Activated CD8-positive, alpha-beta memory T cell treated with anti-CD3 and anti-CD28 coated beads, Interleukin-2, amount 10 ng/mL, durations not matched to agents 7 days and 5 days (primary cell): Measurements from ENCODE around the gene SNAPC3. TPM values are rescaled to one million over a fixed set of nuclear protein-coding genes. Genes with fewer than 3 reads are reported as not detected.
"Not testable (repeated sequence)": the region's sequence is repeated elsewhere in the genome, so short reads cannot be mapped to it uniquely, and the experiment has no call there.

ENCODE experiments used
- ATAC-seq: fragments of 150-1000 bp; cut with Tn5 transposase; one replicate; pipeline ENCODE4 v1.10.0; 2021; ENCODE audit warnings: moderate library complexity
- CTCF ChIA-PET: fragments of 350-600 bp; sonication (Branson Sonifier 250); formaldehyde crosslinking; loops from one replicate; lab custom pipeline; 2021; ENCODE audit warnings: antibody characterized with exemption; lab: Charles Lee
- DNase-seq: peaks from one replicate; pipeline ENCODE4 v3.0.0-alpha.2; 2020
- H3K27ac Mint-ChIP-seq: one replicate; pipeline ENCODE4 v1.8.0; 2021; ENCODE audit warnings: mild to moderate bottlenecking, mixed read lengths
- H3K27me3 Mint-ChIP-seq: one replicate; pipeline ENCODE4 v1.8.0; 2021; ENCODE audit warnings: mixed read lengths
- H3K36me3 Mint-ChIP-seq: one replicate; pipeline ENCODE4 v1.8.0; 2021; ENCODE audit warnings: mild to moderate bottlenecking, mixed read lengths
- H3K4me1 Mint-ChIP-seq: one replicate; pipeline ENCODE4 v1.8.0; 2021; ENCODE audit warnings: mixed read lengths
- H3K4me3 Mint-ChIP-seq: one replicate; pipeline ENCODE4 v1.8.0; 2021; ENCODE audit warnings: mild to moderate bottlenecking, moderate library complexity, mixed read lengths
- H3K9me3 Mint-ChIP-seq: one replicate; pipeline ENCODE4 v1.8.0; 2022; ENCODE audit warnings: low read depth, mixed read lengths
- total RNA-seq, 2 experiments: library from RNA; stranded (reverse); gene quantifications; one replicate each; pipeline ENCODE4 v1.2.3, GENCODE V29; 2021

The SNAPC3 gene
- total RNA-seq: 10 to 100 TPM; 27.4 to 30.1 TPM

- Mint-ChIP-seq H3K36me3 (peaks cover 25% of the 10 kb centered on the region), H3K27ac (peak within 1 kb of the TSS; percentile 88), H3K4me1 (peaks cover 29% of the 10 kb centered on the region), H3K27me3 (peaks cover 9% of the 10 kb centered on the region), H3K4me3 (peak within 1 kb of the TSS; percentile 94), H3K9me3 (no peaks in the 10 kb centered on the region)
- CTCF ChIA-PET: interaction anchor here (0.7 to 1.6 kb wide), 6 partner anchors 88 to 145 kb away, joined by 3 to 5 read pairs (median 4); partner anchors contain the start of genes CCDC171 and PSIP1
- DNase-seq (peak; percentile 96), ATAC-seq (peak; percentile 97)
Measured at GRCh38 chr9:15422372-15423230, at the start of gene SNAPC3. TSS of gene SNAPC3 (plus strand) at chr9:15422876. CDS start at chr9:15422880, 4 bp downstream.

DNA sequence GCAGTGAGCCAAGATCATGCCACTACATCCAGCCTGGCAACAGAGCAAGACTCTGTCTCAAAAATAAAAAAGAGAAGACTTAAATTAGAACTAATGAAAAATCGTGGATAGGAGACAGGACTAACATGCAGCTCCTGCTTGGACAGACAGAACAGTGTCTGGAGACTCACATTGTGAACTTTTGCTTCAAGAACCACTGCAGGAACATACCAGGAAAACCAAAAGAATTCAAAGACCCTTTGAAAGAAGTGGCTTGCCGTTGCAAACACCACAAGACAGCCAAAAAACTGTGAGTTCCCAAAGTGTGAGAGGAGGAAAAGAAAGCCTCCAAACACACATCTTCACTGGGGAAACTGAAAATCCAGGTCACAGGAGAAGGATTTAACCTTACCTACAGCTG lies 48.8 kb upstream of the SNAPC3 start:
- Mint-ChIP-seq H3K4me3 (no peak overlapping the region), H3K36me3 (peaks cover 1% of the 10 kb centered on the region), H3K9me3 (no peaks in the 10 kb centered on the region), H3K27me3 (peaks cover 15% of the 10 kb centered on the region), H3K4me1 (no peaks in the 10 kb centered on the region), H3K27ac (no peak overlapping the region)
- ATAC-seq: no peak
- DNase-seq: no peak
- CTCF ChIA-PET: no interaction called here

- no peak for DNase-seq
- H3K4me3 Mint-ChIP-seq: no peak overlapping the region
- CTCF ChIA-PET: no interaction called here
- peaks cover 15% of the 10 kb centered on the region for H3K27me3 Mint-ChIP-seq
- no peak overlapping the region for H3K27ac Mint-ChIP-seq
- H3K36me3 Mint-ChIP-seq: peaks cover 1% of the 10 kb centered on the region
- no peak for ATAC-seq
- H3K4me1 Mint-ChIP-seq: no peaks in the 10 kb centered on the region
- H3K9me3 Mint-ChIP-seq: no peaks in the 10 kb centered on the region
Measured at GRCh38 chr9:15374310-15374709, 48.4 kb upstream of the SNAPC3 start.

GRCh38 chr9:15374825-15375224 lies 47.9 kb upstream of the SNAPC3 start:
- DNase-seq: no peak
- Mint-ChIP-seq H3K4me3 (no peak overlapping the region), H3K36me3 (peaks cover 1% of the 10 kb centered on the region), H3K27me3 (peaks cover 16% of the 10 kb centered on the region), H3K4me1 (no peaks in the 10 kb centered on the region), H3K9me3 (no peaks in the 10 kb centered on the region), H3K27ac (no peak overlapping the region)
- CTCF ChIA-PET: no interaction called here
- ATAC-seq: no peak

DNA sequence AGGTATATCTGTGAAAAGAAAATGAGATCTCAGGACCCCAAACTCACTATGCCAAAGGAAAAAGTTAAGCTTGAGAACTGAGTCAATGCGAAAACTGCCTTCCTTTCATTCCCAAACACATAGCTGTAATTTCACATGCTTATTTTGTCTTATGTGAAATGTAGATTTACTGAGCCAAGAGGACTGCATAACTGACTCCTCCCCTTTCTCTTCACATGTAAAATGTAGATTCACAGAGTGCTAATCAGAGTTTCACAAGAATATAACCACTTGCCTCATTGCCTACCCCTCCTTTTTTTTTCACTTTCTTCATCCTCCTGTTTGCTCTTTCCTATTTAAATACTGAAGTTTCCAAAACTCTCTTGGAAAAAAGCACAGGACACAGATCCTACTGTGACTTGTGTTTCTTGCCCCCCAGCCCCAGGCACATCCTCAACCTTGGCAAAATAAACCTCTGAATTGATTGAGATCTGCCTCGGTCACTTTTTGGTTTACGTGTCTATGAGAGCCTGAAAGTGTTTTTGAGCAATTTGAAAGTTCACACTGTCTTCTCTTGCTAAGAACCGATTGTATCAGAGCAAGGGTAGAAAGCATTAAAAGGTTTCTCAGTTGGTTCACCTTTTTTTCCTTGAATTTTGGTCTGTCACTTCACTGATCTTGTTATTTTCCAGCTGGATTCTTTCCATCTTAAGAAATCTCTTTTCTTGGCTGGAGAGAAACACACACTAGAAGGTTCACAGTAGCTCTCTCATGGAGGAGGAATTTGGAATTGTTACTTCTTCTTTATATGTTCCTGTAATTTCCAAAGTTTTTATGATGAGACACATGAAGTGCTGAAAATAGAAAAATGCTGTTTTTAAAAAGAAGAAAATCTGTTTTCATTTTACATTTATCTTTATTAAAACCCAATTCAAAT lies 44.8 kb upstream of the SNAPC3 start:
- H3K4me3 Mint-ChIP-seq: no peak overlapping the region
- no peak overlapping the region for H3K27ac Mint-ChIP-seq
- H3K27me3 Mint-ChIP-seq: peaks cover 28% of the 10 kb centered on the region
- H3K36me3 Mint-ChIP-seq: peaks cover 1% of the 10 kb centered on the region
- H3K4me1 Mint-ChIP-seq: no peaks in the 10 kb centered on the region
- DNase-seq (no peak), ATAC-seq (no peak)
- H3K9me3 Mint-ChIP-seq: no peaks in the 10 kb centered on the region
- CTCF ChIA-PET: no interaction called here

DNA sequence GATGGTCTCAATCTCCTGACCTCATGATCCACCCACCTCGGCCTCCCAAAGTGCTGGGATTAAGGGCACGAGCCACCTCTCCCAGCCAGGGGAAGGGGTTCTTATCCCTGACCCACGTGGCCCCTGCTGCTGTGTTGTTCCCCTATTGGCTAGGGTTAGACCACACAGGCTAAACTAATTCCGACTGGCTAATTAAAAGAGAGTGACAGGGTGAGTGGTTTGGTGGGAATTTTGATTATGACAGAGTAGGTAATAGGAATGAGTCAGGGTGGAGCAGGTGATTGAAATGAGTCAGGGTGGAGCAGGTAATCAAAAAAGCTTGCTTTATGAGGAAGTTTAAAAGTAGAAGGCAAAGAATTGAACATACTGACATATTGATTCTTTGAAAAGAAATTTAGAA lies 43.4 kb upstream of the SNAPC3 start:
- peaks cover 28% of the 10 kb centered on the region for H3K27me3 Mint-ChIP-seq
- CTCF ChIA-PET, H3K9me3 Mint-ChIP-seq, H3K4me1 Mint-ChIP-seq, ATAC-seq, H3K36me3 Mint-ChIP-seq, H3K27ac Mint-ChIP-seq, H3K4me3 Mint-ChIP-seq, DNase-seq: not testable (repeated sequence)

- H3K9me3 Mint-ChIP-seq, H3K27ac Mint-ChIP-seq, H3K4me3 Mint-ChIP-seq, ATAC-seq, DNase-seq, CTCF ChIA-PET, H3K36me3 Mint-ChIP-seq, H3K4me1 Mint-ChIP-seq: not testable (repeated sequence)
- peaks cover 28% of the 10 kb centered on the region for H3K27me3 Mint-ChIP-seq
Measured at GRCh38 chr9:15379888-15380287, 42.8 kb upstream of the SNAPC3 start.

DNA sequence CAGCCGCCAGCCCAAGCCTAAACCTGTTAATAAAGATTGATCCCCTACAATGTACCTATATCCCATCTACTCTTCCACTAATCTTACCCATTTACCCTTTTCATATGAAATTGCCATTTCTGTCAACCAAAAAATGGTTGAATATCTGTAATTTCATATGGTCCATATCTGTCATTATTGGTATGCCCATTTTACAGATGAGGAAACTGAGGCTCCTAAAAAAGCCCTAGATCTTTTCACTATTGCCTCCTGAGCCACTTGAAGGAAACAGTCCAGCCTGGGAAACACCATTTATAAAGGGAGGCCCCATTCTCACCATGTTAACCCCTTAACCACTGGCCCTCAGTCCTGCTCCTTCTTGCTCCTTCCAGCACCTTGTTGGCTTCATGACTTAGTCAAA lies 41.2 kb upstream of the SNAPC3 start:
- Mint-ChIP-seq H3K36me3 (no peaks in the 10 kb centered on the region), H3K4me1 (no peaks in the 10 kb centered on the region), H3K27me3 (peaks cover 25% of the 10 kb centered on the region), H3K4me3 (no peak overlapping the region), H3K9me3 (no peaks in the 10 kb centered on the region), H3K27ac (no peak overlapping the region)
- DNase-seq (no peak), ATAC-seq (no peak)
- CTCF ChIA-PET: no interaction called here

DNA sequence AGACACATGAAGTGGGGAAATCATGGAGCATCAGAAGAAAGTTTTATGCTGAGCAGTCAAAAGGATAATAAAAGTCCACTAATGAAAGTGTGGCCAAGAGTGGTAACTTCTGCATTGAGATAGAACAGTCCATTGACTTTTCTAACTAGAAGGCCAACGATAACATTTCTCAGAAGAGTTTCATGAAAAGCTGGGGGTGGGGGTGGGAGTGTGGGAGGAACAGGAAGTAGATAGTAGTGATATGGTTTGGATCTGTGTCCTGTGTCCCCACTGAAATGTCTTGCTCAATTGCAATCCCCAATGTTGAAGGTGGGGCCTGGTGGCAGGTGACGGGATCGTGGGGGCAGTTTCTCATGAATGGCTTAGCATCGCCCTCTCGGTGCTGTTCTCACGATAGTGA lies 36.2 kb upstream of the SNAPC3 start:
- Mint-ChIP-seq H3K4me3 (no peak overlapping the region), H3K9me3 (no peaks in the 10 kb centered on the region), H3K4me1 (no peaks in the 10 kb centered on the region), H3K36me3 (no peaks in the 10 kb centered on the region), H3K27me3 (peaks cover 9% of the 10 kb centered on the region), H3K27ac (no peak overlapping the region)
- no peak for ATAC-seq
- CTCF ChIA-PET: no interaction called here
- no peak for DNase-seq

DNA sequence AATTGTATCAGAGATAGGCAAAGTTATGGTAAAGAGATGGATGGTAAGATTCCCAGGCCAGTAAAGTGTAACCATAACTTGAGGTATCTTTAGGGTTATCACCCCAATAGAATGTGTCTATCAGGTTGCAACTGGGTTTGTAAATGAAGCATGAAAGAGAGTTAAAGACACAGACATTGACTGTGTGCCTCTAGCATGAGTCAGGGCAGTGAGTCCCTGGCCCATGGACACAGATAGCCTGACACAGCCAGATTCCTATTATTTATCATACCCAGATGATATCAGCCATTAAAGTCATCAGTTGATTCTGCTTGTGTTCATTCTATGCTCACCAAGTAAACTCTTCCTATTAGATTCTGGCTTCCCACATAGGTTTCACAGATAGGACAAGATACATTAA lies 33.5 kb upstream of the SNAPC3 start:
- no peak for ATAC-seq
- no peak overlapping the region for H3K4me3 Mint-ChIP-seq
- CTCF ChIA-PET: no interaction called here
- H3K4me1 Mint-ChIP-seq: no peaks in the 10 kb centered on the region
- H3K27me3 Mint-ChIP-seq: no peaks in the 10 kb centered on the region
- H3K27ac Mint-ChIP-seq: no peak overlapping the region
- H3K9me3 Mint-ChIP-seq: no peaks in the 10 kb centered on the region
- H3K36me3 Mint-ChIP-seq: no peaks in the 10 kb centered on the region
- DNase-seq: no peak

- no peaks in the 10 kb centered on the region for H3K9me3 Mint-ChIP-seq
- no peak overlapping the region for H3K4me3 Mint-ChIP-seq
- no peak overlapping the region for H3K27ac Mint-ChIP-seq
- H3K36me3 Mint-ChIP-seq: no peaks in the 10 kb centered on the region
- no peak for ATAC-seq
- H3K4me1 Mint-ChIP-seq: no peaks in the 10 kb centered on the region
- no peaks in the 10 kb centered on the region for H3K27me3 Mint-ChIP-seq
- CTCF ChIA-PET: no interaction called here
- DNase-seq: no peak
Measured at GRCh38 chr9:15389631-15390030, 33.0 kb upstream of the SNAPC3 start.

DNA sequence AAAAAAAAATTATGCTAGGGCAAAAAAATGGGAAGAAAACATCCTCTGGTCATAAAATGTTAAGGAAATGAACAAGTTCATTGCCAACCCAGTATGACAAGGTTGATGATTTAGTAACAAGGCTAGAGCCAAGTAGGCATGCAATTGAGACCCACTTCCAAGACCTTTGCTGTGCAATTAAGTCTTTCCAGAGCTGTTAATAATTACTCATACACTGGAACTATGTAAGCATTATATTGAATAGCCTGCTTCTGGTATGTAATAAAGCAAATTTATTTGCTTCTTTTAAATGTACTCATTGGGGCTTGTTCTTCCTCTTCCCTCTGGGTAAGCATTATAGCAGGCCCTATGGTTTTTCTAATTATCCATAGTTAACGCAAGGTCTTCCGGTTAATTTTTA lies 32.5 kb upstream of the SNAPC3 start:
- CTCF ChIA-PET: no interaction called here
- H3K9me3 Mint-ChIP-seq: no peaks in the 10 kb centered on the region
- H3K27me3 Mint-ChIP-seq: no peaks in the 10 kb centered on the region
- ATAC-seq (no peak), DNase-seq (no peak)
- no peaks in the 10 kb centered on the region for H3K36me3 Mint-ChIP-seq
- H3K27ac Mint-ChIP-seq: no peak overlapping the region
- no peak overlapping the region for H3K4me3 Mint-ChIP-seq
- H3K4me1 Mint-ChIP-seq: no peaks in the 10 kb centered on the region

GRCh38 chr9:15392363-15392762 lies 30.3 kb upstream of the SNAPC3 start:
- H3K27me3 Mint-ChIP-seq: no peaks in the 10 kb centered on the region
- ATAC-seq (no peak), DNase-seq (no peak)
- H3K4me1 Mint-ChIP-seq: no peaks in the 10 kb centered on the region
- H3K27ac Mint-ChIP-seq: no peak overlapping the region
- CTCF ChIA-PET: no interaction called here
- H3K4me3 Mint-ChIP-seq: no peak overlapping the region
- no peaks in the 10 kb centered on the region for H3K9me3 Mint-ChIP-seq
- H3K36me3 Mint-ChIP-seq: no peaks in the 10 kb centered on the region
